Right lobe of liver (tissue), 6 donors: Measurements from ENCODE around the gene ASIC2. TPM values are rescaled to one million over a fixed set of nuclear protein-coding genes. Genes with fewer than 3 reads are reported as not detected.

Experiments used
- ATAC-seq, 4 donors: fragments of 200-7000 bp; cut with Tn5 transposase; one replicate each; pipeline ENCODE4 v1.9.1; 2020; ENCODE audit warnings: mild to moderate bottlenecking in 4 of 4, moderate library complexity in 4 of 4
- DNase-seq, 3 donors: peaks; one replicate each; pipeline ENCODE4 v3.0.0-alpha.2; 2020
- H3K27ac ChIP-seq, 3 donors: fragments of 200-600 bp; one replicate each; pipeline ENCODE4 v1.8.0; 2022
- H3K27me3 ChIP-seq, 2 donors: fragments of 200-600 bp; one replicate each; pipeline ENCODE4 v1.8.0; 2022
- H3K36me3 ChIP-seq, 4 donors: fragments of 200-600 bp; sonication (generic) in 1 of 4; one replicate each; pipeline versions ENCODE4 v1.5.1 to v1.8.0; 2017 to 2022; ENCODE audit warnings: control low read depth in 1 of 4
- H3K4me1 ChIP-seq, 4 donors: fragments of 200-600 bp; sonication (generic) in 1 of 4; one replicate each; pipeline versions ENCODE4 v1.5.1 to v1.8.0; 2017 to 2022; ENCODE audit warnings: control low read depth in 1 of 4
- H3K4me3 ChIP-seq, 3 donors: fragments of 200-600 bp; one replicate each; pipeline ENCODE4 v1.8.0; 2022
- H3K9me3 ChIP-seq, 4 donors: fragments of 200-600 bp; sonication (generic) in 1 of 4; one replicate each; pipeline versions ENCODE4 v1.5.1 to v1.8.0; 2017 to 2022; ENCODE audit warnings: control low read depth in 1 of 4
- POLR2A ChIP-seq: fragments of 450-650 bp; IDR thresholded peaks from one replicate; pipeline ENCODE4 v1.6.1; 2017; ENCODE audit warnings: antibody characterized with exemption, mild to moderate bottlenecking
- WGBS: methylation state at CpG from one replicate; pipeline ENCODE4 v1.1.6; 2018; ENCODE audit warnings: low coverage, low lambda C conversion rate; ENCODE audit not compliant: insufficient coverage; ENCODE audit errors: missing lambda C conversion rate; 5-methylcytosine and 5-hydroxymethylcytosine counted together
- intact Hi-C, 2 donors: fragments of 100-400 bp; cut with DNase I; formaldehyde crosslinking; loops; one replicate each; pipeline versions ENCODE4 v1.11.2 to v1.14.1; 2022
- total RNA-seq, 6 experiments: library from RNA; depleted of rRNA in 2 of 6; stranded (reverse); fragments of >200 nt in 2 of 6; fragmentation: NEBNext Ultra II Directional in 3 of 6; extraction: Animal tissue kit (Norgen Biotek cat#: 25700) in 3 of 6; gene quantifications; one replicate each; pipeline versions ENCODE4 v1.1.0 to v1.2.4, GENCODE V29; 2016 to 2023
- TF ChIP-seq, protein P1 (sequence below), 4 donors: fragments of 200-600 bp in 3 of 4; fragments of 450-650 bp in 1 of 4; IDR thresholded peaks; one replicate each; pipeline versions ENCODE4 v1.5.1 to v1.8.0; 2016 to 2022; ENCODE audit warnings: antibody characterized with exemption in 4 of 4, mild to moderate bottlenecking in 2 of 4
- donor health status: DM: no; HTN: yes; CAD: no.
- donor health status: DM: no; HTN: no; CAD: no.
- donor health status: DM: no; HTN: no; CAD: no.
- donor health status: DM: no; HTN: yes; CAD: no.
- donor health status: DM: no; HTN: yes; CAD: no.

Gene ASIC2
- total RNA-seq, 6 experiments from 2014 or later = 0.11 to 0.31 (median 0.12) TPM; not detected in 3

DNA sequence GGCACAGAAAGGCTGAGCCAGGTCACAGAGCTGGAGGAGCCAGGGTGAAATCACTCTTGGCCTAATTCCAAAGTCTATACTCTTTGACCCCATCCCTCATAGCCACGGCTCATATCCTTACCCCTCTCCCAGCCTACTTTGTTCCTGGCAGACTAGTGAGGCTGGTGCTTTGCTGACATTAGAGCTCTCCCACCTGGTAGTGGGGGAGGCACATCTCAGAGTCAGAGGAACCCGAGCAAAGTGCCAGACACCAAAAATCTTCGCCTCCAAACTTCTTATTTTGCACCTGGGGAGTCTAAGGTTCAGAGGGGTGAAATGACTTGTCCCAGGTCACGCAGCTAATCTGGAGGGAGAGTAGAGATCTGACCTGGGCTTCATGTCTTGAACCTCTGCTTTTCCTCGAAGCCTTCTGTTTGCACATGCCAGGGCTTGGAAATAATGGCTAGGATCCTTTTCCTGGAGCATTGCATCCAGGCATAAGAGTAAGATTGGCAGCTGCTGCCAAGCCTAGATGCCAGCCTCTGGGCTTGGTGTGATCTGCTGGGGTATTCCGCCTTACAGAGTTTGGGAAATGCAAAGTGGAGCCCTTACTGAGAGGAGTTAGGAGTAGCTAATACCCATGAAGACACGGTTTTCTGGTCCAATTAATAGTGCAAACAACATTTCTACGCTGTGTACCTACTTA, 174.6 kb downstream of the ASIC2 start:
- no peaks in the 10 kb centered on the region for H3K4me1 ChIP-seq
- no peaks in the 10 kb centered on the region for H3K36me3 ChIP-seq
- 32% methylated on average over 7 of the region's 8 CpGs for WGBS
- DNase-seq (no peak), ATAC-seq (no peak)
- no peak overlapping the region for H3K27ac ChIP-seq
- no peaks in the 10 kb centered on the region for H3K27me3 ChIP-seq
- H3K4me3 ChIP-seq = no peak overlapping the region
- no peaks in the 10 kb centered on the region for H3K9me3 ChIP-seq
- TF ChIP-seq POLR2A = no peak
- TF ChIP-seq, protein P1, sequence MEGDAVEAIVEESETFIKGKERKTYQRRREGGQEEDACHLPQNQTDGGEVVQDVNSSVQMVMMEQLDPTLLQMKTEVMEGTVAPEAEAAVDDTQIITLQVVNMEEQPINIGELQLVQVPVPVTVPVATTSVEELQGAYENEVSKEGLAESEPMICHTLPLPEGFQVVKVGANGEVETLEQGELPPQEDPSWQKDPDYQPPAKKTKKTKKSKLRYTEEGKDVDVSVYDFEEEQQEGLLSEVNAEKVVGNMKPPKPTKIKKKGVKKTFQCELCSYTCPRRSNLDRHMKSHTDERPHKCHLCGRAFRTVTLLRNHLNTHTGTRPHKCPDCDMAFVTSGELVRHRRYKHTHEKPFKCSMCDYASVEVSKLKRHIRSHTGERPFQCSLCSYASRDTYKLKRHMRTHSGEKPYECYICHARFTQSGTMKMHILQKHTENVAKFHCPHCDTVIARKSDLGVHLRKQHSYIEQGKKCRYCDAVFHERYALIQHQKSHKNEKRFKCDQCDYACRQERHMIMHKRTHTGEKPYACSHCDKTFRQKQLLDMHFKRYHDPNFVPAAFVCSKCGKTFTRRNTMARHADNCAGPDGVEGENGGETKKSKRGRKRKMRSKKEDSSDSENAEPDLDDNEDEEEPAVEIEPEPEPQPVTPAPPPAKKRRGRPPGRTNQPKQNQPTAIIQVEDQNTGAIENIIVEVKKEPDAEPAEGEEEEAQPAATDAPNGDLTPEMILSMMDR (IDR thresholded peaks at IDR 0.05) = no peak
- intact Hi-C loops = no loop called here

DNA sequence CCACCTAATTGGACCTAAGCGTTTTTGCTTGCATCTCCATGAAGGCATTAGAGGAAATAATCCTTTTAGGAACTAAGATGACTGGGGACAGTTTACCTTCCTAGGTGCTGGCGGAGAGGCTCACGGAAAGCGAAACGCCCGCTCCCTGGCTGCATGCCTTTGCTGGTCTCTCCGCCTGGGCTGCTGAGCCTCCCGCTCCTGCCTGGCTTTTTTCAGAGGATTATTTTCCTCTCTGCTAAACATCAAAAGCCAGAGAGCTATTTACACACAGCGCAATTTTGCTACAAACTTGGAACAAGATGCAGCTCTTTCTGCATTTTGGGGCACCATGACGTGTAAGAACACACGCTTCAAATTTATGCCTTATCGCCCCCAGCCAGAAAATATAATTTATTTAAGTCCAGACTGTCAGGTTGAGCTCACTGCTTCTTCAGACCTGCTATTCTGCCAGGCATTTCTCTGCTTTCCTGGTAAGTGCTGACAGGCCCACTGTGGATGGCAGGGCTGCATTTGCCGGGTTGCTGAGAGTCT, 177.0 kb downstream of the ASIC2 start:
- TF ChIP-seq, protein P1 (IDR thresholded peaks at IDR 0.05) = no peak
- no peak for TF ChIP-seq POLR2A
- DNase-seq (no peak), ATAC-seq (no peak)
- Histone ChIP-seq H3K9me3 (no peaks in the 10 kb centered on the region), H3K27me3 (no peaks in the 10 kb centered on the region), H3K27ac (no peak overlapping the region), H3K4me1 (no peaks in the 10 kb centered on the region), H3K36me3 (no peaks in the 10 kb centered on the region), H3K4me3 (no peak overlapping the region)
- WGBS = 66% methylated on average over 10 of the region's 13 CpGs
- intact Hi-C loops = no loop called here

DNA sequence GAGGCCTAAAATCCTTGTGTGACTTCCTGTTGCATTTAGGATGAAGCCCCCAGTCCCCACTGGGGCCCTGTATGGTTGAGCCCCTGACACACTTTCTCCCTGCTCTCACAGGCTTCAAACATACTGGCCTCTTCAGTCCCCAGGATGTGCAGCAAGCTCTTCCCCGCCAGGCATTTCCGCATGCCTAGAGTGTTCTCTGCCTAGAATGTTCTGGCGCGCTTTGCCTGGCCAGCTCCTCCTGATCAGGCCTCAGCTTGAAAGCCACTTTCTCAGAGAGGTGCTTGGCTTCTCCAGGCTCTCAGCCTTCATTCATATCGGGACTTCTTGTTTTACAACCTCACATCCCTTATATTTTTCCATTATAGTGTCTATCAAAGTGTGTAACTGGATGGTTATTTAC, 177.7 kb downstream of the ASIC2 start:
- WGBS = 84% methylated on average over 5 of the region's 5 CpGs
- intact Hi-C loops = no loop called here
- Histone ChIP-seq H3K4me1 (no peaks in the 10 kb centered on the region), H3K36me3 (no peaks in the 10 kb centered on the region), H3K9me3 (no peaks in the 10 kb centered on the region), H3K27me3 (no peaks in the 10 kb centered on the region), H3K27ac (no peak overlapping the region), H3K4me3 (no peak overlapping the region)
- DNase-seq = no peak
- no peak for ATAC-seq
- TF ChIP-seq POLR2A = no peak
- TF ChIP-seq, protein P1 (IDR thresholded peaks at IDR 0.05) = no peak

DNA sequence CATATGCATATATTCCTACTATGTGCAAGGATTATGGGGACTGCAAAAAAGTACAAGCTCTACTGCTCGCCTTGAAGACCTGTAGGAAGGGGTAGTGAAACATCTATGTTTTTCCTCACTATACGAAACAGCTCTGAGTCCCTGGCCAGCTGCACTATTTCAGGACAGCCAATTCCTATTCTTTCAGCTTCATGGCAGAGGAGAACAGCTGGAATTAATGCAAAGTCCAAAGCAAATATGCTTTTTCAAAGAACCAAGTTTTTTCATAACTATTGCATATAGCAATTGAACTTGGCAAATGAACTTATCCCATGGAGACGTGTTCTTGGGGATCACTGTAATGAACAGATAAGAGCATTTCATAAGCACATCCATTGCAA, 179.1 kb downstream of the ASIC2 start:
- WGBS = 35% methylated on average over 3 of the region's 3 CpGs
- no peaks in the 10 kb centered on the region for H3K4me1 ChIP-seq
- intact Hi-C loops = no loop called here
- no peaks in the 10 kb centered on the region for H3K36me3 ChIP-seq
- H3K27me3 ChIP-seq = no peaks in the 10 kb centered on the region
- no peak for DNase-seq
- H3K4me3 ChIP-seq = no peak overlapping the region
- H3K27ac ChIP-seq = no peak overlapping the region
- H3K9me3 ChIP-seq = no peaks in the 10 kb centered on the region
- TF ChIP-seq, protein P1 (IDR thresholded peaks at IDR 0.05) = no peak
- no peak for TF ChIP-seq POLR2A
- no peak for ATAC-seq
